ENCODE measurements around the gene PROX1.
"Not testable (repeated sequence)": the region's sequence is repeated elsewhere in the genome, so short reads cannot be mapped to it uniquely, and the experiment has no call there.

Gene PROX1

GRCh38 chr1:214072426-214073157 lies 84.8 kb downstream of the PROX1 start:
- DNase-seq (ENCODE audit: low read depth) = no peak

- no peak for DNase-seq (ENCODE audit: low read depth)
Observed at GRCh38 chr1:214074477-214074876, 86.7 kb downstream of the PROX1 start.

- DNase-seq (ENCODE audit: low read depth) = no peak
Observed at GRCh38 chr1:214075305-214075998, 87.7 kb downstream of the PROX1 start.

GRCh38 chr1:214075999-214076707 lies 88.4 kb downstream of the PROX1 start:
- no peak for DNase-seq (ENCODE audit: low read depth)

DNA sequence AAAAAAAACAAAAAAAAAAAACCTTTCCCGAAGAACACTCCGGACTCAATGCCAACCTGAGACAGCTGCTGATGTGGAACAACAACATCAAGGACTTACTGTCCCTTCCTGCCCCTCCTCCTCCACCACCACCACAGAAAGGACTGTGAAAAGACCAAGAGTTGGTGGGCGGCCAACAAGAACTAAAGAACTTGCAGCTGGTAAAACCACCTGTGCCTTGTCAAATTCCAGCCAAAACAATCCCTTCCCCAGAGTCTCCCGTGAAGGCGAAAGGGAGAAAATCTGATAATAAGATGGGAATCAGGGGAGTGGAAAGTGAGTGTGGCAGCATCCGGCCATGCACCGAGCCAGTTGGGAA lies 88.9 kb downstream of the PROX1 start:
- DNase-seq (ENCODE audit: low read depth) = no peak

DNA sequence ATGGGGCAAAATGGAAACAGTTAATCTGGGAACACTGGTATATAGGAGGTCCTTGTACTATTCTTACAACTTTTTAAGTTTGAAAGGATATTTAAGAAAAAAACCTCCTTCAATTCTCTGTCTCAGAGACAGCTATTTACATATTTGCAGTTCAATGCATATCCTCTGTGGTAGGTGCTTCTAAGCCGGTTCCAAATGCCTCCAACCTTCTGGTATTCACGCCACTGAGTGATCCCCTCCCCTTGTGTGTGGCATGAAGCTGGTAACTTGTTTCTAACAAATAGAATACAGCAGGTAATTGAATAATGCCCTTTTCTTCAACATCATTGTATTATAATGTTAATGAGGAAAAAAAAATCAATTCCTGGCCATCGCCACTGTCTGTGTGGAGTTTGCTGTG lies 91.2 kb downstream of the PROX1 start:
- DNase-seq (ENCODE audit: low read depth) = no peak

GRCh38 chr1:214085325-214085724 lies 97.6 kb downstream of the PROX1 start:
- DNase-seq (ENCODE audit: low read depth) = no peak

GRCh38 chr1:214086945-214087344 lies 99.2 kb downstream of the PROX1 start:
- no peak for DNase-seq (ENCODE audit: low read depth)

- DNase-seq (ENCODE audit: low read depth) = not testable (repeated sequence)
Observed at GRCh38 chr1:214089003-214089402, 101.2 kb downstream of the PROX1 start.

Data from HS-5 (cell line).